HG03097 (cell line): ENCODE results near the gene ZBTB16.

Experiments
- ATAC-seq: cut with Tn5 transposase; IDR thresholded peaks from one replicate; pipeline ENCODE4 v1.9.1; 2021; ENCODE audit not compliant: unreplicated experiment, low FRiP score

The ZBTB16 gene

DNA sequence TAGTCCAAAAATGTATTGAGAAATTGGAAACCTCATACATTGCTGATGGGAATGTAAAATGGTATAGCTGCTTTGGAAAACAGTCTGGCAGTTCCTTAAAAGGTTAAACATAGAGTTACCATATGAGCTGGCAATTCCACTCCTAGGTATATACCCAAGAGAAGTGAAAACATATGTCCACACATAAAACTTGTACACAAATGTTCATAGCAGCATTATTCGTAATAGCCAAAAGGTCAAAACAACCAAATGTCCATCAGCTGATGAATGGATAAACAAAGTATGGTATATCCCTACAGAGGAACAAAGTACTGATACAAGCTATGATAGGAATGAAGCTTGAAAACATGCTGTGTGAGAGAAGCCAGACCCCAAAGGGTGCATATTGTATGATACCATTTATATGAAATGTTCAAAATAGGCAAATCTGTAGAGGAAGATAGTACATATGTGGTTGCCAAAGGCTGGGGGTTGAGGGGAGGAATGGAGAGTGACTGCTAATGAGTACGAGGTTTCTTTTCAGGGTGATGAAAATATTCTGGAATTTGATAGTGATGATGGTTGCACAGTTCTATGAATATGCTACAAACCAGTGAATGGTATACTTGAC is 85.8 kb downstream of the ZBTB16 start:
- ATAC-seq: no peak

DNA sequence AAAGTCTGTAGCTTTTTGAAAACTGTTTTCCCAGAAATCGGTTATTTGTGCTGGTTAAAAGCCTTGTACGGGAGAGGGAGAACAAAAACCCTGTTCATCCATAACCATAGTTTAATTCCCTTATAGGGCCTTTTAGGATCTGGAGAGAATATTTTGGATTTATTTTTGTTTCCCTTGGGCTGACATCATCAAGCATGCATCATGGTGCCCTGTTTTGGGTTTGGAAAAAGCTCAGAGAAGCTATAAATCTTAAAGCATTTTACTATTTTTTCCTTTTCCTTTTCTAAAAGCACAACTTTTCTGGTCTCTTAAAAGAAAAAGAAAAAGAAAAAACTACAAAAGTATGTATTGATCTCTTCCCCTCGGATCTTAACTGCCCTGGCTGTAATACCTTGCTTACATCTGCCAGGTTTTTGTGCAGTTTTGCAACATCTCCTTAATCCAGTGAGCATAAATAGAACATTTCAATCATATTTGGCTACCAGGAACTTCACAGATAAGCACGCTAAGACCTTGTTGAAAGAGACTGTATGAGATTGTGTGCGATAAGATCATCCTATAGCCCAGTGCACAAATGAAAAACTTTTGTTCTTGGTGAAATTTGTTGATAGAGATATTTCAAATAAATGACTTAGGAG is 88.0 kb downstream of the ZBTB16 start:
- ATAC-seq: no peak

GRCh38 chr11:114148013-114148382 is 88.5 kb downstream of the ZBTB16 start:
- ATAC-seq: no peak

- ATAC-seq: no peak
Measured at GRCh38 chr11:114149689-114150407, 90.3 kb downstream of the ZBTB16 start.

DNA sequence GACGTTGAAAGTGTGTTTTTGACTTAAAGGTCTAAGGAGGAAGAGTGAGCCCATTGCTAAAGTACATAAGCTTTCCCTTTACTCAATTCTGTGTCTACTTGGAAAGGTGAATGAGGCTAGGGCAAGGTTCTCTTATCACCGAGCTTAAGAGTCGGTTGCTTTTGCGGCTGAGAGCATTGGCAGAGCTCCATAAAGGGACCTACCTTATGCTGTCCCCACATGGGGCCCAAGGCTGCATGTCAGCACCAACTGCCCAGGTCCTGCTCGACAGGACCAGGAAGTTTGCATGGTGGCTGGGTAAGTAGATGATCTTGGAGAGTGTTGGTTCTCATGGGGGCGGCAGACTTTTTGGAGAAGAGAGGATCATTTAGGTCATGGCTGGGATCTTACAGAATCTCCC is 91.2 kb downstream of the ZBTB16 start:
- ATAC-seq: no peak

GRCh38 chr11:114151631-114152030 is 92.1 kb downstream of the ZBTB16 start:
- no peak for ATAC-seq

DNA sequence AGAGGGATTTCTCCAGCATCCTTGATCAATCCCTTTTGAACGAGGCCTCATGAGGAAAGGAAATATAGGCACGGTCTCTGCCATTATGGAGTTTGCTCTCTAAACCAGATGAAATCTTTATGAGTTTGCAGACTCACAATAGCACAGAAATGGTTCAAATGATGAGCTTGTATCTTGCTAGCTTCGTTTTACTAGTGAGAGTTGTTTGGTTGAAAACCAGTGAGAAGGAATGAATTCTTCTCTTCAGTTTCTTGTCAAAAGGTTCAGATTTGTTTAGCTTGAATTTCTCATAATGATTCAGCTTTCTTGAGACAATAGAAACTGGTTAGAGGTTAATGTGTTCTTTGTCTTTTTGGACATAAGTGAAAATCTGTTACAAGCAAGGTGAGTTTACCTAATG is 92.7 kb downstream of the ZBTB16 start:
- ATAC-seq: no peak

DNA sequence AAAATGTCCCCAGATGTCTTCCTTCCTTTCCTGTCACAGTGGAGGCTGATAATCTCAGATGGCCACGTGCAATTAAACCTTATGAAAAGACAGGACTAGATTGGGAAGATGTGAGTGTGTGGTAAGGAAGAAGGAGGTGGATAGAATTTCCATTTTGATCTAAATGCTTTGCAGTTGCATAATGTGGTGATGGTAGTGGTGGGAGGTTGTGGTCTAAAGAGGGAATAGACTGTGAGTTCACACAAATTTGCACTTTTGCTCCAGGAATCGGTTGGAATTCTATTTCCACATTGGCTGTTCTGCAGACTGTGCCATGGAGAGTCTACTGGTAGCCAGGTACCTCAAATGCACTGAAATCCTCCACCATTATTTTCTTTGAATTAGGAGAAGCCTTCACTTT is 93.3 kb downstream of the ZBTB16 start:
- no peak for ATAC-seq

GRCh38 chr11:114153224-114153623 is 93.7 kb downstream of the ZBTB16 start:
- no peak for ATAC-seq

GRCh38 chr11:114154271-114155047 is 94.9 kb downstream of the ZBTB16 start:
- ATAC-seq: no peak

DNA sequence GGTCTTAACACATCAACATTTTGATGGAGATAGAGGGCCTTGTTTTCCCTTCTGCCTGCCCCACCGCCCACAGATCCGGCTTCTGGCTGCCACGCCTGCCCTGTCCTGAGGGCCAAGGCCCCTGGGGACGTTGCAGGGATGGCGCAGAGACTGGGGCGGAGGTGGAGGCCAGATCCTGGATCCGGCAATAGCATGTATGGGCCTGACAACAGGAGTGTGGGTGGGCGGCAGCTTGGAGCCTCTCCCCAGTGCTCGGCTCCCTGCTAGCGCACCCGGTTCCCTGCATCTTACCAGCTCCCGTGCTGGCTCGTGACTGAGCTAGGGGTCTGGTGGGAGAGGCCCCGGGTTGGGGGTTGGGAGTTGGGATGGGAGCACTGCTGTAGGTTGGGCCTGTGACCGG is 95.6 kb downstream of the ZBTB16 start:
- no peak for ATAC-seq

DNA sequence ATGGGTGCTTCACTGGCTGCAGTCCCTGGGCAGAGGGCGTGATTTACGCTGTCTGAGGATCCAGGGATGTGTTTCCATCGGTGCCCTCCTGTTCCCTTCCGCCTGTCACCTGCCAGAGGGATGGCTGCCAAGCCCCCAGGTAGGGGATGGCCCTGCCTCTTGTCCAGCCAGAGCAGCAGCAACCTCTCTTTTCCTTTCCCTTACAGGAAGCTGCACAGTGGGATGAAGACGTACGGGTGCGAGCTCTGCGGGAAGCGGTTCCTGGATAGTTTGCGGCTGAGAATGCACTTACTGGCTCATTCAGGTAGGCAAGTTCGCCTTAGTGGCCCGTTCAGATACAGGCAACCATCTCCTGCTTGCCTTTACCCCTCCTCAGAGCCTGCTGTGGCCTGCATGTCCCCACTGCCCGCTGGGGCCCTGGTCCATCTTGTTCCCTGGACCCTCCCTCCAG is 96.6 kb downstream of the ZBTB16 start:
- no peak for ATAC-seq

DNA sequence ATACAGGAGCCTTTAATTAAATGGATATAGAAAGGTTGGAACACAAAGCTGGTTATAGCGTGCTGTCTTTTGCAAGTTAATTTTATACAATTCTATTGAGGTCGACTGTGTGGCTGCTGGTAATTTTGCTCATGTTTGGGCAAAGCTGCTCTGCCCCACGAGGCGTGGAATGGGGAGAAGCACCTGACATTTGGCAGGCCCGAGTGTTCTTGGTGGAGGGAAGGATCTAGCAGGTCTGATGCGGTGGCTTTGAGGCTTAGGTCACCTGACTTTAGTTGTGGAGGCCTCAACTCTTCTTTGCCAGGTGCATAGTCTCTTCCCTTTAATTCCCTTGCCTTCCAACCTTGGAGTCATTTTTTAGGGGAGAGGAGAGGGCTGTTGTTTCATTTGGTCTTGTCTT is 97.3 kb downstream of the ZBTB16 start:
- no peak for ATAC-seq

DNA sequence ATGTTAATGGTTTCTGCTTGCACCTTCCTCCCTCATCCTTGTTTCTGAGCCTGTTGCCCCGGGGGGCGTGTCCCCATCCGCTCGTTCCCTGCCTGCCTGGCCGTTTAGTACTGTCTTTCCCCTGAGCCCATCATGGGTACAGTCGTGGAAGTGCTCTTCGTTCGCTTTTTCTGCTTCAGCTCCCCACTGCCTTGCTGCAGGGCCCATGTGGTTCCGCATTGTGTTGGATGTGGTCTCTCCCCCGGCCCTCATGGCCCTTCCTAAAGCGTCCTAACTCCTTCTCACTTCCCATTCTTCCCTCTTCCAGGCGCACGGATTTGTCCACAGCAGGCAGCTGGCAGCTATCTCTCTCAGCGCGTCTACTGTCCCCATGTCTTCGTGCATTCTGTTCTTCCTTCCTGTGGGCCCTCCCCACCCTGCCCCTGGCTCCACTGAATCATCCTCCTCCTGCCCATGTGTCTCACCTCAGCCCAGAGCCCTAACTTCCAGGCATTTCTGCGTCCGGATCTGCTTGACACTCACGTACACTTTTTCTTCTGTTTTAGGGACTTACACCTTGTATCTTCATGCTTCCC is 98.1 kb downstream of the ZBTB16 start:
- ATAC-seq: no peak

- ATAC-seq: no peak
Measured at GRCh38 chr11:114158421-114158820, 98.9 kb downstream of the ZBTB16 start.

DNA sequence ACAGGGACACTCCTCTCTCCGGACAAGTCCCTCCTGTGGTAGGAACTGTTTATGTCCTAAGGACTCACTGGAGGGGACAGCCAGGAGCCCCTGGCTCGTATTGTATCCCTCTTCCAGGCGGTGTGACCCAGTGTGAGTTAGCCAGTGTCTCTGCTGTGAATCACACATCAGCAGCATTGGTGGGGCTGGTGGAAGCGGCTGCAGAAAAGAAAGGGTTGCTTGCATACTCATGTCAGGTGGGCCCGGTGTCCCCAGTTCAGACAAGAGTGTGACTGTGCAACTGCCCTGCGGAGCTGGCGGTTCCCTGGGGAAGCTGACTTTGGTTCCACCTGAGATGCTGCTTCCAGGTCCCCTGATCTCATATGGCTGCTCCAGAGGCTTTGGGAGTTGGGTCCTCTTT is 99.4 kb downstream of the ZBTB16 start:
- ATAC-seq: no peak

DNA sequence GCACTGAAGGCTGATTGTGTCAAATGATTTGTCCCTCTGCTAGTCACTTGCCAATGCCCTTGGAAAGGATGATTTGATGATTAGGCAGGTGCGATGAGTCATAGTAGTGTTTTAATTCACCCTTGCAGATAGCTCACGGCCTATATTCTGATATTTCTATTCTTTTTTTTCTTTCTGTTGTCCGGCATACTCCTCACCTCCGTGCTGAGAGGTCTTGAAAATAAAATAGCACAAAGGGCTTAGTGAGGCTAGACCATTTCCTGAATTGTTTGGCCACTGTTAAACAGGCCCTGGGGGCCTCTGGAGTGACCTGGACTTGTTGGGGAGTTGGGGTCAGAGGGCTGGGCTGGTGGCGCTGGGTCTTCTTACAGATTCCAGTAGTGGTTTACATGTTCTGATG is 99.8 kb downstream of the ZBTB16 start:
- no peak for ATAC-seq

GRCh38 chr11:114159802-114160632 is 100.5 kb downstream of the ZBTB16 start:
- peak; percentile 63 for ATAC-seq

GRCh38 chr11:114160894-114161293 is 101.4 kb downstream of the ZBTB16 start:
- ATAC-seq: no peak
